IMR-90 (cell line): ENCODE measurements around the gene SRGAP3. TPM values are rescaled to one million over a fixed set of nuclear protein-coding genes. Genes with fewer than 3 reads are reported as not detected.

Source experiments
- ATAC-seq: fragments of 200-7000 bp; cut with Tn5 transposase; 2 replicates; pipeline ENCODE4 v1.9.1; 2020; ENCODE audit warnings: low read depth, mild to moderate bottlenecking, moderate library complexity
- BruUV-seq: library from RNA; stranded (reverse); fragments of 400-500 nt; replicated peaks from 2 replicates; lab custom pipeline; 2021; lab: Mats Ljungman, UMichigan
- CTCF ChIA-PET: fragments of 300-600 bp; formaldehyde crosslinking; extraction: SDS; loops from one replicate; lab custom pipeline; 2021; ENCODE audit warnings: antibody characterized with exemption; lab: Yijun Ruan, JAX
- POLR2A ChIA-PET: fragments of 300-600 bp; sonication (Branson Sonifier 250); formaldehyde crosslinking; loops from one replicate; lab custom pipeline; 2022; ENCODE audit warnings: antibody characterized with exemption; ENCODE audit not compliant: unreplicated experiment; lab: Charles Lee
- DNase-seq: peaks from one replicate; pipeline ENCODE4 v3.0.0; 2013
- H2AFZ ChIP-seq: replicated peaks from 2 replicates; pipeline ENCODE3; 2013; ENCODE audit warnings: low read length, mild to moderate bottlenecking; ENCODE audit not compliant: poor library complexity
- H2AK5ac ChIP-seq: 2 replicates; pipeline ENCODE4 v1.6.1; 2013; ENCODE audit warnings: low read depth, low read length, inconsistent platforms
- H2AK9ac ChIP-seq: replicated peaks from 2 replicates; pipeline ENCODE3; 2013; ENCODE audit warnings: mild to moderate bottlenecking, low read depth, low read length, moderate library complexity; ENCODE audit not compliant: poor library complexity
- H2BK120ac ChIP-seq: 2 replicates; pipeline ENCODE4 v1.6.1; 2013; ENCODE audit warnings: low read depth, low read length, inconsistent platforms
- H2BK15ac ChIP-seq: 3 replicates; pipeline ENCODE4 v1.6.1; 2013; ENCODE audit warnings: low read depth, low read length, inconsistent platforms
- H2BK20ac ChIP-seq: 2 replicates; pipeline ENCODE4 v1.6.1; 2013; ENCODE audit warnings: low read depth, mild to moderate bottlenecking, inconsistent platforms, low read length, moderate library complexity
- H2BK5ac ChIP-seq: 2 replicates; pipeline ENCODE4 v1.6.1; 2013; ENCODE audit warnings: mild to moderate bottlenecking, low read depth, low read length, inconsistent platforms; ENCODE audit not compliant: poor library complexity, severe bottlenecking
- H3K14ac ChIP-seq: replicated peaks from 2 replicates; pipeline ENCODE4 v1.6.1; 2013; ENCODE audit warnings: low read depth, low read length, inconsistent platforms
- H3K18ac ChIP-seq: 2 replicates; pipeline ENCODE4 v1.6.1; 2013; ENCODE audit warnings: low read depth, low read length, control low read depth
- H3K23ac ChIP-seq: 2 replicates; pipeline ENCODE4 v1.6.1; 2013; ENCODE audit warnings: low read depth, low read length, inconsistent platforms
- H3K27ac ChIP-seq: 2 replicates; pipeline ENCODE4 v1.5.1; 2013; ENCODE audit warnings: mild to moderate bottlenecking, control low read depth, low read length; ENCODE audit not compliant: insufficient read depth
- H3K27me3 ChIP-seq: 2 replicates; pipeline ENCODE4 v1.6.1; 2013; ENCODE audit warnings: low read length; ENCODE audit not compliant: control insufficient read depth, insufficient read depth
- H3K36me3 ChIP-seq: 2 replicates; pipeline ENCODE4 v1.6.1; 2013; ENCODE audit warnings: low read length, mixed read lengths; ENCODE audit not compliant: control insufficient read depth, insufficient read depth
- H3K4ac ChIP-seq: 2 replicates; pipeline ENCODE4 v1.6.1; 2013; ENCODE audit warnings: low read depth, low read length, inconsistent platforms
- H3K4me1 ChIP-seq: 2 replicates; pipeline ENCODE4 v1.6.1; 2013; ENCODE audit warnings: low read length, mixed read lengths; ENCODE audit not compliant: control insufficient read depth, insufficient read depth
- H3K4me2 ChIP-seq: 2 replicates; pipeline ENCODE4 v1.6.1; 2013; ENCODE audit warnings: low read depth, mild to moderate bottlenecking, control low read depth, low read length, moderate library complexity
- H3K4me3 ChIP-seq: 2 replicates; pipeline ENCODE4 v1.5.1; 2013; ENCODE audit warnings: low read depth, mild to moderate bottlenecking, control low read depth, low read length, moderate library complexity; ENCODE audit not compliant: insufficient read depth
- H3K56ac ChIP-seq: 2 replicates; pipeline ENCODE4 v1.6.1; 2013; ENCODE audit warnings: low read length, inconsistent platforms; ENCODE audit not compliant: insufficient read depth; ENCODE audit errors: extremely low read depth
- H3K79me1 ChIP-seq, 2 experiments: 2 replicates each; pipeline ENCODE4 v1.6.1; 2013; ENCODE audit warnings: low read length in 2 of 2, inconsistent platforms in 1 of 2, low read depth in 1 of 2
- H3K9ac ChIP-seq: 2 replicates; pipeline ENCODE4 v1.6.1; 2013; ENCODE audit warnings: low read depth, low read length, control low read depth
- H3K9me1 ChIP-seq: 2 replicates; pipeline ENCODE4 v1.6.1; 2013; ENCODE audit warnings: low read length, inconsistent platforms; ENCODE audit not compliant: insufficient read depth
- H3K9me3 ChIP-seq: 2 replicates; pipeline ENCODE4 v1.6.1; 2013; ENCODE audit warnings: low read length; ENCODE audit not compliant: control insufficient read depth, insufficient read depth
- H4K20me1 ChIP-seq: 2 replicates; pipeline ENCODE4 v1.6.1; 2013; ENCODE audit warnings: low read length, inconsistent platforms; ENCODE audit not compliant: insufficient read depth
- H4K5ac ChIP-seq: 2 replicates; pipeline ENCODE4 v1.6.1; 2013; ENCODE audit warnings: mild to moderate bottlenecking, low read depth, low read length, control low read depth
- H4K8ac ChIP-seq, 2 experiments: 2 replicates each; pipeline ENCODE4 v1.6.1; 2013; ENCODE audit warnings: low read depth in 2 of 2, low read length in 2 of 2, control low read depth in 1 of 2, inconsistent platforms in 1 of 2
- H4K91ac ChIP-seq: 2 replicates; pipeline ENCODE4 v1.6.1; 2013; ENCODE audit warnings: low read depth, low read length, inconsistent platforms; ENCODE audit not compliant: insufficient read depth
- CHD1 ChIP-seq: IDR thresholded peaks from 2 replicates; pipeline ENCODE4 v1.6.1; 2012; ENCODE audit warnings: low read depth, low read length, improper control_type of control experiment
- MAZ ChIP-seq: IDR thresholded peaks from 2 replicates; pipeline ENCODE4 v1.6.1; 2012; ENCODE audit warnings: low read depth, mild to moderate bottlenecking, low read length, improper control_type of control experiment, moderate library complexity, borderline replicate concordance
- MXI1 ChIP-seq: IDR thresholded peaks from 2 replicates; pipeline ENCODE4 v1.6.1; 2012; ENCODE audit warnings: low read depth, mild to moderate bottlenecking, low read length, moderate library complexity, borderline replicate concordance
- POLR2A ChIP-seq: IDR thresholded peaks from 2 replicates; pipeline ENCODE4 v1.6.1; 2012; ENCODE audit warnings: mild to moderate bottlenecking, low read depth, low read length
- RAD21 ChIP-seq: IDR thresholded peaks from 2 replicates; pipeline ENCODE4 v1.6.1; 2012; ENCODE audit warnings: low read length, improper control_type of control experiment
- SMC3 ChIP-seq: fragments of 150-350 bp; IDR thresholded peaks from 2 replicates; pipeline ENCODE4 v1.6.1; 2016; ENCODE audit warnings: low read depth, mild to moderate bottlenecking, antibody characterized with exemption, low read length, moderate library complexity
- WGBS, 2 experiments: methylation state at CpG; one replicate each; pipeline versions ENCODE4 v1.1.5 to v1.1.7; 2013; ENCODE audit warnings: missing lambda C conversion rate in 2 of 2; ENCODE audit not compliant: insufficient read length in 1 of 2; ENCODE audit errors: extremely low coverage in 2 of 2; 5-methylcytosine and 5-hydroxymethylcytosine counted together
- dilution Hi-C: fragments of 300-500 bp; cut with HindIII; formaldehyde crosslinking; loops from one replicate; pipeline ENCODE4 v1.14.3; 2018; ENCODE audit warnings: low sequenced_read_pairs; ENCODE audit not compliant: unreplicated experiment
- in situ Hi-C: fragments of 300-500 bp; cut with MboI; formaldehyde crosslinking; loops from 3 replicates; pipeline ENCODE4 v1.14.3; 2019; ENCODE audit warnings: low sequenced_read_pairs, inconsistent platforms, mixed read lengths
- intact Hi-C: fragments of 100-400 bp; cut with micrococcal nuclease; formaldehyde crosslinking; loops from 2 replicates; pipeline ENCODE4 v1.10.0; 2022
- polyA plus RNA-seq, 3 experiments: library from polyadenylated mRNA; depleted of rRNA; stranded (reverse); fragments of >200 nt; gene quantifications; 2 replicates each; pipeline ENCODE4 v1.2.3, GENCODE V29; 2012; ENCODE audit warnings: low replicate concordance in 1 of 3
- total RNA-seq: library from RNA; depleted of rRNA; stranded (reverse); fragments of >200 nt; gene quantifications from 2 replicates; pipeline ENCODE4 v1.2.3, GENCODE V29; 2012
- TF ChIP-seq, protein P1 (sequence below): conservative IDR thresholded peaks from 2 replicates; pipeline ENCODE4 v1.5.1; 2012; ENCODE audit warnings: mild to moderate bottlenecking, low read depth, low read length, improper control_type of control experiment
- TF ChIP-seq, protein P2 (sequence below): fragments of 150-350 bp; IDR thresholded peaks from 2 replicates; pipeline ENCODE4 v1.6.1; 2016; ENCODE audit warnings: low read depth, mild to moderate bottlenecking, low read length, moderate library complexity, borderline replicate concordance
- TF ChIP-seq, protein P3 (sequence below): fragments of 150-350 bp; IDR thresholded peaks from 2 replicates; pipeline ENCODE4 v1.6.1; 2017; ENCODE audit warnings: mild to moderate bottlenecking, antibody characterized with exemption, low read length, low read depth

SRGAP3 gene
- total and polyA plus RNA-seq, 2 of the 4 experiments (the other 2 are of a cell fraction), result 0.68 to 1.4 TPM

DNA sequence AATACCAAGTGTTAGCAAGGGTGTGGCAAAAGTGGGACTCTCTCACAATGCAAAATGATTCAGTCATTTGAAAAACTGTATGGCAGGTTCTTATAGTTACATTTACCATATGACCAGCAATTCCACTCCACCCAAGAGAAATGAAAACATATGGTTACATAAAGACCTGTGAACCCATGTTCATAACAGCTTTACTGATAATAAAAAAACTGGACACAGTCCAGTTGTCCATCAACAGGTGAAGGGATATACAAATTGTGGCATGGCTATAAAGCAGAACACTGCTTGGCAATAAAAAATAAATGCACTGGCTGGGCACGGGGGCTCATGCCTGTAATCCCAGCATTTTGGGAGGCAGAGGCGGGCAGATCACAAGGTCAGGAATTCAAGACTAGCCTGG, 316.9 kb downstream of the SRGAP3 start (continued):
- no peak for TF ChIP-seq CHD1
- TF ChIP-seq, protein P1, sequence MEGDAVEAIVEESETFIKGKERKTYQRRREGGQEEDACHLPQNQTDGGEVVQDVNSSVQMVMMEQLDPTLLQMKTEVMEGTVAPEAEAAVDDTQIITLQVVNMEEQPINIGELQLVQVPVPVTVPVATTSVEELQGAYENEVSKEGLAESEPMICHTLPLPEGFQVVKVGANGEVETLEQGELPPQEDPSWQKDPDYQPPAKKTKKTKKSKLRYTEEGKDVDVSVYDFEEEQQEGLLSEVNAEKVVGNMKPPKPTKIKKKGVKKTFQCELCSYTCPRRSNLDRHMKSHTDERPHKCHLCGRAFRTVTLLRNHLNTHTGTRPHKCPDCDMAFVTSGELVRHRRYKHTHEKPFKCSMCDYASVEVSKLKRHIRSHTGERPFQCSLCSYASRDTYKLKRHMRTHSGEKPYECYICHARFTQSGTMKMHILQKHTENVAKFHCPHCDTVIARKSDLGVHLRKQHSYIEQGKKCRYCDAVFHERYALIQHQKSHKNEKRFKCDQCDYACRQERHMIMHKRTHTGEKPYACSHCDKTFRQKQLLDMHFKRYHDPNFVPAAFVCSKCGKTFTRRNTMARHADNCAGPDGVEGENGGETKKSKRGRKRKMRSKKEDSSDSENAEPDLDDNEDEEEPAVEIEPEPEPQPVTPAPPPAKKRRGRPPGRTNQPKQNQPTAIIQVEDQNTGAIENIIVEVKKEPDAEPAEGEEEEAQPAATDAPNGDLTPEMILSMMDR, result no peak
- no peak for TF ChIP-seq POLR2A

DNA sequence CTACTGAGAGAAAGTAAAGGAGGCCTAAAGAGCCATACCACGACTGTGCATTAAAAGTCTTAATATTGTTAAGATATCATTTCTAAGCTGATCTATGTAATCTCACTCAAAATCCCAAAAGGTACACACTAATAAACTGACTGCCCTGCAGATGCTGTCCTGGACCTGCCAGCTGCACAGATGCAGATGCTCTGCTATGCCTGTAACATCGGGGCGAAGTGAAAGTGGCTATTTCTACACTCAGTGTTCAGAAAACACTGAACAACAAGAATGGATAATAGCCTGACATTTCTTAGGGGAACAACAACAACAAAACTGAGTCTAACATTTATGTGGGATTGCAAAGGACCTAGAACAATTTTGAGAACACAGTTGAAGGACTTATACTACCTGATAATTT, 318.1 kb downstream of the SRGAP3 start:
- no peak overlapping the region for H3K4me3 ChIP-seq

More for the DNA sequence above, 318.1 kb downstream of the SRGAP3 start:
- Histone ChIP-seq H4K5ac (peak overlapping the region; percentile 44; the same call in 1 of the 2 replicates), H2BK15ac (0 out of 3 replicates have a peak overlapping the region, but pooled peaks have one; percentile 15), H4K8ac (peak overlapping the region in 1 of 2 experiments; percentile 64; a peak in 1 of 4 replicates), H2AK9ac (no peak overlapping the region), H3K4me1 (peaks cover 1% of the 10 kb centered on the region; the same call in 1 of the 2 replicates), H2BK20ac (peak overlapping the region; percentile 55), H3K23ac (peak overlapping the region; percentile 51; the same call in 1 of the 2 replicates), H3K27ac (no peak overlapping the region), H2BK5ac (peak overlapping the region; percentile 54), H3K18ac (peak overlapping the region; percentile 32; the same call in 1 of the 2 replicates), H3K56ac (no peak overlapping the region), H3K36me3 (no peaks in the 10 kb centered on the region), H3K4me2 (peak overlapping the region; percentile 78; the same call in 1 of the 2 replicates), H2BK120ac (no peak overlapping the region; the same call in 1 of the 2 replicates), H3K27me3 (no peaks in the 10 kb centered on the region), H4K20me1 (no peaks in the 10 kb centered on the region), H4K91ac (no peak overlapping the region), H3K14ac (no peak overlapping the region; the same call in 1 of the 2 replicates), H3K9me3 (no peaks in the 10 kb centered on the region), H3K9me1 (0 out of 2 replicates have a peak, but pooled peaks cover 2% of the 10 kb centered on the region), H3K4ac (no peak overlapping the region; the same call in 1 of the 2 replicates), H3K9ac (0 out of 2 replicates have a peak overlapping the region, but pooled peaks have one; percentile 2), H2AK5ac (no peak overlapping the region), H3K79me1 (no peaks in the 10 kb centered on the region; a peak in 1 of 4 replicates), H2AFZ (no peak overlapping the region)
- intact Hi-C loops, result no loop called here
- TF ChIP-seq, protein P2, sequence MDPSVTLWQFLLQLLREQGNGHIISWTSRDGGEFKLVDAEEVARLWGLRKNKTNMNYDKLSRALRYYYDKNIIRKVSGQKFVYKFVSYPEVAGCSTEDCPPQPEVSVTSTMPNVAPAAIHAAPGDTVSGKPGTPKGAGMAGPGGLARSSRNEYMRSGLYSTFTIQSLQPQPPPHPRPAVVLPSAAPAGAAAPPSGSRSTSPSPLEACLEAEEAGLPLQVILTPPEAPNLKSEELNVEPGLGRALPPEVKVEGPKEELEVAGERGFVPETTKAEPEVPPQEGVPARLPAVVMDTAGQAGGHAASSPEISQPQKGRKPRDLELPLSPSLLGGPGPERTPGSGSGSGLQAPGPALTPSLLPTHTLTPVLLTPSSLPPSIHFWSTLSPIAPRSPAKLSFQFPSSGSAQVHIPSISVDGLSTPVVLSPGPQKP, result no peak
- TF ChIP-seq MAZ (no peak), RAD21 (no peak), SMC3 (no peak), CHD1 (no peak), MXI1 (no peak)
- TF ChIP-seq, protein P1, result no peak
- TF ChIP-seq, protein P3, sequence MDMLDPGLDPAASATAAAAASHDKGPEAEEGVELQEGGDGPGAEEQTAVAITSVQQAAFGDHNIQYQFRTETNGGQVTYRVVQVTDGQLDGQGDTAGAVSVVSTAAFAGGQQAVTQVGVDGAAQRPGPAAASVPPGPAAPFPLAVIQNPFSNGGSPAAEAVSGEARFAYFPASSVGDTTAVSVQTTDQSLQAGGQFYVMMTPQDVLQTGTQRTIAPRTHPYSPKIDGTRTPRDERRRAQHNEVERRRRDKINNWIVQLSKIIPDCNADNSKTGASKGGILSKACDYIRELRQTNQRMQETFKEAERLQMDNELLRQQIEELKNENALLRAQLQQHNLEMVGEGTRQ, result no peak
- DNase-seq, result no peak
- no peak for ATAC-seq
- dilution Hi-C loops, result no loop called here
- CTCF ChIA-PET, result no interaction called here
- in situ Hi-C loops, result no loop called here
- BruUV-seq, result no TSS peak
- WGBS, 2 experiments, result 100% methylated on average over 2 of the region's 3 CpGs; no CpG with 5 or more reads in 1 of the 2 experiments
- POLR2A ChIA-PET, result no interaction called here
